ENCODE measurements around the gene PLVAP. TPM values are rescaled to one million over a fixed set of nuclear protein-coding genes. Genes with fewer than 3 reads are reported as not detected.

The PLVAP gene
- total and polyA plus RNA-seq, 2 donors (not counting 3 experiments of a cell fraction or from before 2014, with no cell fraction given): 5.7 to 16.9 TPM

- peak within 1 kb of the TSS; percentile 47 for H3K27ac ChIP-seq (ENCODE audit: insufficient read depth, low read depth, low read length)
- H2AFZ ChIP-seq (ENCODE audit: low read depth, low read length): peak within 1 kb of the TSS; percentile 88
- peak; percentile 91 for TF ChIP-seq POLR2AphosphoS5 (IDR thresholded peaks at IDR 0.05; ENCODE audit: insufficient read depth, low read depth, low read length)
- peak; percentile 24 for TF ChIP-seq MYC (IDR thresholded peaks at IDR 0.05; ENCODE audit: low read depth, low read length)
- no peak for TF ChIP-seq JUN (IDR thresholded peaks at IDR 0.05; ENCODE audit: borderline replicate concordance, insufficient read depth, insufficient read length, low read depth)
- TF ChIP-seq POLR2A (IDR thresholded peaks at IDR 0.05; ENCODE audit: low read depth, low read length): peak; percentile 86
- no peak for TF ChIP-seq EZH2 (IDR thresholded peaks at IDR 0.05; ENCODE audit: borderline replicate concordance, low read depth, low read length, severe bottlenecking)
- peak; percentile 57 for TF ChIP-seq FOS (IDR thresholded peaks at IDR 0.05; ENCODE audit: borderline replicate concordance, insufficient read depth, low read length)
- no peak for TF ChIP-seq GATA2 (IDR thresholded peaks at IDR 0.05; ENCODE audit: insufficient read depth, insufficient read length, low read depth, low read length)
- TF ChIP-seq, protein P1, sequence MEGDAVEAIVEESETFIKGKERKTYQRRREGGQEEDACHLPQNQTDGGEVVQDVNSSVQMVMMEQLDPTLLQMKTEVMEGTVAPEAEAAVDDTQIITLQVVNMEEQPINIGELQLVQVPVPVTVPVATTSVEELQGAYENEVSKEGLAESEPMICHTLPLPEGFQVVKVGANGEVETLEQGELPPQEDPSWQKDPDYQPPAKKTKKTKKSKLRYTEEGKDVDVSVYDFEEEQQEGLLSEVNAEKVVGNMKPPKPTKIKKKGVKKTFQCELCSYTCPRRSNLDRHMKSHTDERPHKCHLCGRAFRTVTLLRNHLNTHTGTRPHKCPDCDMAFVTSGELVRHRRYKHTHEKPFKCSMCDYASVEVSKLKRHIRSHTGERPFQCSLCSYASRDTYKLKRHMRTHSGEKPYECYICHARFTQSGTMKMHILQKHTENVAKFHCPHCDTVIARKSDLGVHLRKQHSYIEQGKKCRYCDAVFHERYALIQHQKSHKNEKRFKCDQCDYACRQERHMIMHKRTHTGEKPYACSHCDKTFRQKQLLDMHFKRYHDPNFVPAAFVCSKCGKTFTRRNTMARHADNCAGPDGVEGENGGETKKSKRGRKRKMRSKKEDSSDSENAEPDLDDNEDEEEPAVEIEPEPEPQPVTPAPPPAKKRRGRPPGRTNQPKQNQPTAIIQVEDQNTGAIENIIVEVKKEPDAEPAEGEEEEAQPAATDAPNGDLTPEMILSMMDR (IDR thresholded peaks at IDR 0.05; ENCODE audit: extremely low read depth in 1 of 2, insufficient read depth in 1 of 2, low read depth in 1 of 2, low read length in 2 of 2): peak; percentile 78 to 87
- TF ChIP-seq, protein P2, sequence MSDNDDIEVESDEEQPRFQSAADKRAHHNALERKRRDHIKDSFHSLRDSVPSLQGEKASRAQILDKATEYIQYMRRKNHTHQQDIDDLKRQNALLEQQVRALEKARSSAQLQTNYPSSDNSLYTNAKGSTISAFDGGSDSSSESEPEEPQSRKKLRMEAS (IDR thresholded peaks at IDR 0.05; ENCODE audit: insufficient read depth, insufficient read length): peak; percentile 35
- peak within 1 kb of the TSS; percentile 44 to 72 (median 59) for H3K4me3 ChIP-seq (replicated peaks in 1 of 3; ENCODE audit: insufficient read depth in 1 of 3, low read depth in 1 of 3, low read length in 3 of 3)
- peak within 1 kb of the TSS; percentile 81 for H3K4me2 ChIP-seq (ENCODE audit: insufficient read depth, low read length)
- no peaks in the 10 kb centered on the region for H3K9me3 ChIP-seq (replicated peaks; ENCODE audit: control insufficient read depth, insufficient read depth, low read length)
- intact Hi-C loops (cut with micrococcal nuclease): loop anchor here (1.0 kb wide), 1 partner anchor 13 kb away; no protein-coding TSS in a partner anchor
- ChIA-PET CTCF (interaction anchor here (0.6 to 3.3 kb wide), 15 partner anchors 9 to 114 kb away, joined by 3 to 70 read pairs (median 4); partner anchors contain the start of genes ANO8 and USE1), POLR2A (interaction anchor here (0.5 to 1.1 kb wide), 4 partner anchors 13 to 128 kb away, joined by 3 to 8 read pairs (median 4); no protein-coding TSS in a partner anchor)
- no peaks in the 10 kb centered on the region for H3K36me3 ChIP-seq (ENCODE audit: control insufficient read depth in 2 of 2, extremely low read depth in 1 of 2, insufficient read depth in 2 of 2, low read length in 2 of 2)
- dilution Hi-C loops (cut with MboI; ENCODE audit: extremely low pct_ligation_motif_present, low sequenced_read_pairs): no loop called here
- peak; percentile 98 for FAIRE-seq
- H3K4me1 ChIP-seq (ENCODE audit: control insufficient read depth, extremely low read depth, insufficient read depth, low read length): peaks cover 17% of the 10 kb centered on the region
- no peaks in the 10 kb centered on the region for H3K27me3 ChIP-seq (ENCODE audit: control insufficient read depth in 2 of 2, insufficient read depth in 2 of 2, low read length in 2 of 2)
- H4K20me1 ChIP-seq (replicated peaks; ENCODE audit: control insufficient read depth, extremely low read depth, insufficient read depth, low read length): no peaks in the 10 kb centered on the region
- H3K9me1 ChIP-seq (replicated peaks; ENCODE audit: control insufficient read depth, extremely low read depth, insufficient read depth, low read length): no peaks in the 10 kb centered on the region
- H3K79me2 ChIP-seq (ENCODE audit: control insufficient read depth, insufficient read depth, low read length): peaks cover 13% of the 10 kb centered on the region
- DNase-seq (ENCODE audit: low read depth, low spot score): peak; percentile 99
- H3K9ac ChIP-seq (replicated peaks; ENCODE audit: extremely low read depth, insufficient read depth, low read length): peak within 1 kb of the TSS; percentile 67
- no TSS peak for BruUV-seq (replicated peaks)
Observed at GRCh38 chr19:17305517-17306284, 71.4 kb downstream of the PLVAP start, which contains the start of gene MRPL34. Gene MRPL34, plus strand, starts transcription at chr19:17305872. Its CDS starts 21 bp downstream, at chr19:17305893.

Data from endothelial cell of umbilical vein (primary cell).